GM21423 (cell line): Measurements from ENCODE around the gene METTL13.
A peak's percentile ranks its signal among the peaks of the same experiment; 100 is the strongest.

Experiments
- ATAC-seq: cut with Tn5 transposase; IDR thresholded peaks from one replicate; pipeline ENCODE4 v1.9.1; 2021; ENCODE audit warnings: mild to moderate bottlenecking, moderate library complexity; ENCODE audit not compliant: unreplicated experiment

Gene METTL13

DNA sequence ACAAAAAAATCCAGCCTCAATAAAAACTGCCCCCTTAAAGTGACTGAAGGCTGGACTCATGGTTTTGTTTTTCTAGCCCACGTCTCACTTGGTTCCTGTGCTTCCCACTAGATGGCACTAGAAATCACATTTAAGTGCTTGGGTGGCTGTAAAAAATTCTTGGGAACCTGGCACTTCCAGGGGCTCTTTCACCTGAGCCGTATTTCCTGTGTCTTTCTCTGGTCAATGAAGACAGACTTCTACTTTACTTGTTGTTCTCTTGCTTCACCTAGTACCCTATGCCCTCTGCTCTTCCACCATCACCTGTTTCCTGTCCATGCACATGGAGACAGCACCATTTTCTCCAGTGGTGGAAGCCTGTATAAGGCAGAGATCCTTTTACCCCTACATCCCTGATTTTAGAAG, 20.0 kb downstream of the METTL13 start:
- ATAC-seq: no peak

GRCh38 chr1:171802207-171802606, 20.7 kb downstream of the METTL13 start:
- no peak for ATAC-seq

DNA sequence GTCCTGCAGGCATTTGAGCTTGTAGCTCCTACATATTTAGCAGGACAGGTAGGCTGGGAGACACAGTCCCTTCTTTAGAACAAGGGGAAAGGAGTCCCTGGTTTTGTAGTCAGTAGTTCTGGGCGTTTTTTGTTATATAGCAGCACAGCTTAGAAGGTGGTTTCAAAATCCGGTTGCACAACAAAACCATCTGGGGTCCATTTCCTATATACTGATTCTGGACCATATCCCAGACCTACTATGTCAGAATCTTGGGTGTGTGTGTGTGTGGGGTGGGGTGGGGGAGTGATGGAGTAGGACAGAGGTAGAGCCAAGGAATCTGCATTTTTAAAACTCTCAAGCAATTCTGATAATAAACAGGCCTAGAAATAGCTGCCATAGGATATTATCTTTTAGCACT, 21.6 kb downstream of the METTL13 start:
- no peak for ATAC-seq

GRCh38 chr1:171803461-171804022, 22.1 kb downstream of the METTL13 start:
- no peak for ATAC-seq

- peak; percentile 77 for ATAC-seq
Measured at GRCh38 chr1:171805395-171806115, 24.1 kb downstream of the METTL13 start.

- ATAC-seq: no peak
Measured at GRCh38 chr1:171807556-171807955, 26.1 kb downstream of the METTL13 start.

GRCh38 chr1:171809834-171810233, 28.4 kb downstream of the METTL13 start:
- no peak for ATAC-seq

DNA sequence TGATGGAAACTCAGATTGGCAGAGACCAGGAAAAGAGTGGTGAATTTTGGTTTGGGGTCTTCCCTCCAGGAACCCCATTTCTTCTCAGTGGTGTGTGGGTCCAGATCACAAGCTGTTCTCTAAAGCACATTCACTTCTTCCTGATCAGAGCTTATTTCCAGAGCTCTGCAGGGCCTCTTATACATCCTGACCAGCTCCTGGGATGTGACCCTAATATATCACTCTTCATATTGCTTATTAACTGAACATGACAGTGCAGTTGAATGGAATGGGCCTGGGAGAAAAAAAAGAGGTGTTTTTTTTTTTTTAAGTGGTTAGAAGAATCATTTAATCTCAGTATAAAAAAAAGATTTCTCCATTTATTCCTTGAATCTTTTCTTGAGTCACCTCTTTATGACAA, 30.2 kb downstream of the METTL13 start:
- no peak for ATAC-seq

DNA sequence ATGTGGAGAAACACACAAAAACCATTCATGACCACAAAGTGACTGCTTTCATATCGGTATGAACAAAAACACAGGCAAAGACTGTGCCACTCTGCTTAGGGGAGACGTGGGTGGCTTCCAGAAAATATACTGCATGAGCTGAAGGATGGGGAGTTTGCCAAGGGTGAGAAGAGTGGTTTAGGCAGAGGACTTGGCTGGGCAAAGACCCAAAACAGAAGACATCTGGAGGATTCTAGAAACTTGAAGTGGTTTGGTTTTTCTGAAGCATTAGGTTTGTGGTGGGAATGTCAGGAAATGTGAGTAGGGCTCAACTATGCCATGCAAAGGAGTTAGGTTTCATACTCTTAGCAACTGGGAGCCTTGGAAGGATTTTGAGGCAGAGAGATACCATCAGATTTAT, 33.2 kb downstream of the METTL13 start:
- no peak for ATAC-seq

- no peak for ATAC-seq
Measured at GRCh38 chr1:171816300-171816901, 34.9 kb downstream of the METTL13 start.

GRCh38 chr1:171817511-171818265, 36.2 kb downstream of the METTL13 start:
- ATAC-seq: peak; percentile 76

GRCh38 chr1:171819946-171820345, 38.5 kb downstream of the METTL13 start:
- no peak for ATAC-seq

DNA sequence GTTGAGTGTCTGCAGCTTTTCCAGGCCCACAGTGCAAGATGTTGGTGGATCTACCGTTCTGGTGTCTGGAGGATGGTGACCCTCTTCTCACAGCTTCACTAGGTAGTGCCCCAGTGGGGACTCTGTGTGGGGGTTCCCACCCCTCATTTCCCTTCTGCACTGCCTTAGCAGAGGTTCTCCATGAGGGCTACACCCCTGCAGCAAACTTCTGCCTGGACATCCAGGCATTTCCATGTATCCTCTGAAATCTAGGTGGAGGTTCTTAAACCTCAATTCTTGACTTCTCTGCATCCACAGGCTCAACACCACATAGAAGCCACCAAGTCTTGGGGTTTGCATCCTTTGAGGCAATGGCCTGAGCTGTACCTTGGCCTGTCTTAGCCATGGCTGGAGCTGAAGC, 45.5 kb downstream of the METTL13 start:
- no peak for ATAC-seq

- no peak for ATAC-seq
Measured at GRCh38 chr1:171828794-171829193, 47.3 kb downstream of the METTL13 start.

DNA sequence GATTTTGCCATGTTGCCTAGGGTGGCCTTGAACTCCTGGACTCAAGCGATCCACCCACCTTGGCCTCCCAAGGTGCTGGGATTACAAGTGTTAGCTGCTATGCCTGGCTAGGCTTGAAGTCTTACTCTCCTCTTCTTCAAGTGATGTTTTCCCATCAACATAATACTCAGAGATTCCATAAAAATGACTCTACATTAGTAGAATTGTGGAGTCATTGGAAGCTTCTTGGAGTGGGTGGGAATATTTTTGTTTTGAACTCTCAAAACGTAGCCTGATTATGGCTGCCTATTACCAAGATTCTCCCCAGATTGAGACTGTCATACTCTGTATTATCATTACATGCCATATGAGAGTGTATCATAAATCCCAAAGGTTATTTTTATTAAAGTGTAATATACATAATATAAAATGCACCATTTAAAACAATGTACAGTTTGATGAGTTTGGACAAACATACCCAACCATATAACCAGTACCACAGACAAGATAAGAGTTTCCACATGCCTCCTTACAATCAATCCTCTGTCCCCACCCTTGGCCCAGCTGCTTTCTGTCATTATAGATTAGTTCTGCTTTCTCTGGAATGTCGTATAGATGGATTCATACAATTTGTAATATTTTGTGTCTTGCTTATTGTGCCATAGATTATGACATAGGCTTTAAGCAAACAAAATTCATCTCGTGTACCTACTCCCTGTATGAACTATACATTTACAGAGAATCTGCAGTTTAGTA, 51.8 kb downstream of the METTL13 start:
- ATAC-seq: no peak

GRCh38 chr1:171834821-171835220, 53.4 kb downstream of the METTL13 start:
- ATAC-seq: no peak

- ATAC-seq: no peak
Measured at GRCh38 chr1:171835891-171836290, 54.4 kb downstream of the METTL13 start.

DNA sequence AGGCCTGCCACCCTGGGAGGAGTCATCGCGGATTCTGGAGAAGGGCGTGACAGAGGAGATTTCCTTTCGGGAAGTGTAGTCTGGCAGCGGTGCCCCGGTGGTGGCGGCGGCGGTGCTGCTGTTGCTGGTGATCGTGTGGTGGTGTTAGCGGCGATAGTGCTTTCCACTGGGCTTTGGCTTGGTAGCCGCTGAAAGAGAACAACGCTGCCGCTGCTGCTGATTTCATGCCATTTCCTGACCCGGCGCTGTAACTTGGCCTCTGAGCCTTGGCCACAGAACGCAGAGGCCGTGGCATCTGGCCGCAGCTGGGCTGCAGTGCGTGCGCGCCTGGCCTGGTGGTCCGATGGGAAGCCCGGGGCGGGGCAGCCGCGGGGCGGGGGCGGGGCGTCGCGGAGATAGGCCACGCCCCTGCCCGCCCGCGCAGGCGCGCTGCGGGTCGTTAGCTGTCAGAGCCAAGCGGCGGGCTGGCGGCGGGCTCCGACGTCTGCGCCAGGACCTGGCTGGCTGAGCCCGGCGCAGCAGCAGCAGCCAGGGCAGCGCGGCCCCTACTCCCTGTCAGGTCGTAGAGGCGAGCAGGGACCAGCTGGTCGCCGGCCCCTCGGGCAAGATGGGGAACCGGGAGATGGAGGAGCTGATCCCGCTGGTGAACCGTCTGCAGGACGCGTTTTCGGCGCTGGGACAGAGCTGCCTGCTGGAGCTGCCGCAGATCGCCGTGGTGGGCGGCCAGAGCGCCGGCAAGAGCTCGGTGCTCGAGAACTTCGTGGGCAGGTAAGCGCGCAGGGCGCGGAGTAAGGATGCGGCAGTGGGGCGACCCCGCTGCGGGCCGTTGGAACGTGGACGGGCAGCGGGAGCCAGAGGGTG, 59.8 kb downstream of the METTL13 start, which contains the start of gene DNM3:
Gene DNM3, plus strand, starts transcription at position 449 of the 861 bp plus-strand sequence. Its CDS starts 159 bp downstream, at position 608.
- ATAC-seq: peak; percentile 84

- ATAC-seq: no peak
Measured at GRCh38 chr1:171841931-171842761, 60.7 kb downstream of the METTL13 start.
